Spleen (tissue), 7 donors: ENCODE measurements around the gene SLIT3.

Source experiments
- CTCF ChIP-seq, 11 experiments: fragments of 200-600 bp in 7 of 11; fragments of 450-650 bp in 4 of 11; sonication (generic) in 4 of 11; IDR thresholded peaks in 8 of 11; conservative IDR thresholded peaks in 3 of 11; 1 replicate in 7 of 11; 2 replicates in 4 of 11; pipeline versions ENCODE4 v1.4.0 to v1.8.0; 2016 to 2021; ENCODE audit warnings: antibody characterized with exemption in 11 of 11, inconsistent platforms in 4 of 11, mild to moderate bottlenecking in 1 of 11
- POLR2A ChIP-seq, 3 donors: fragments of 450-650 bp; IDR thresholded peaks; one replicate each; pipeline ENCODE4 v1.5.1; 2017; ENCODE audit warnings: antibody characterized with exemption in 3 of 3, mild to moderate bottlenecking in 1 of 3
- donor health status: DM: no; HTN: no; CAD: no; lungs with moderate emphysema.
- donor health status: DM: no; HTN: no; CAD: no.
- donor health status: DM: no; HTN: no; CAD: no.

- TF ChIP-seq CTCF (IDR thresholded peaks at IDR 0.05 in 8 of 11, conservative IDR thresholded peaks at IDR 0.05 in 3 of 11): no peak
- TF ChIP-seq POLR2A (IDR thresholded peaks at IDR 0.05): no peak
These were observed 426.1 kb downstream of the SLIT3 start for GRCh38 chr5:168874713-168875380.
